HG03571 (cell line): ENCODE measurements around the gene MEAF6.

Source experiments
- ATAC-seq: cut with Tn5 transposase; IDR thresholded peaks from one replicate; pipeline ENCODE4 v1.9.1; 2021; ENCODE audit not compliant: unreplicated experiment

The MEAF6 gene

GRCh38 chr1:37446874-37447273 is 67.7 kb downstream of the MEAF6 start:
- no peak for ATAC-seq

GRCh38 chr1:37442644-37443043 is 71.9 kb downstream of the MEAF6 start:
- no peak for ATAC-seq
